ENCODE results near the gene RAB6A.

RAB6A gene

DNA sequence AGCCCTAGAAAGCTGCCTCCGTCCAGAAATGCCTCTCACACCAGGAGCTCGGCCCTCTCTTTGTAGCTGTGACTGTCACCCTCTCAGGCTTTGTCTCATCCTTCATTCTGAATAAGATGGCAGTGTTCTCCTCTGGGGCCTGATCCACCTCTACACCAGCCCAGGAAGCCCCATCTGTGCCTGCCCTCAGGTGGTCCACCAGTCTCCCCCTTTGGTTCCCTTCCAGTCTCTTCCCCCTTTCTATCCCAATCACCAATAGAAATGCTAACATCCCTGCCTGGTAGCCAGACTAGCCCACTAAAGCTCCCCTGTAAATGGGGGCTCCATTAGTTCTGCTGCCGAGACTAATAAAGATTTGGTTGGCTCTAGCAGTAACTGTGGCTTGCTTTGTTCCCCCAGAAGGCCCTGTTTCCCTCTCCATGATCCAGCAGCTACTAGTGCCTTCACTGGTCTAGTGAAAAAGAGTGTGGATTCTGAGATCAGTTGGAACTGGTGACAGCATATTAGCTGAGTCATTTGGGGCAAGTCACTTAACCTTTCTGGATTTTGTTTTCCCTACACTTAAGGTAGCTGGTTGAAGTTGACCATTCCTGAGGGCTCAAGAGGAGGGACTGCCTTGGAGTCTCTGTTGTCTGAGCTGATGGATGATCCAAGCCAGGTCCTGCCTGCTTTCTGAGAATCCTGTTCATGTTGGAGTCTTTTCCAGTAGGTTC, 98.3 kb downstream of the RAB6A start:
- in situ Hi-C loops (cut with MboI; ENCODE audit: low pct_unique_long_range_greater_than_20kb, low sequenced_read_pairs) = loop anchor here (25.0 kb wide), 1 partner anchor 250 kb away; no protein-coding TSS in a partner anchor
- no peak for DNase-seq

DNA sequence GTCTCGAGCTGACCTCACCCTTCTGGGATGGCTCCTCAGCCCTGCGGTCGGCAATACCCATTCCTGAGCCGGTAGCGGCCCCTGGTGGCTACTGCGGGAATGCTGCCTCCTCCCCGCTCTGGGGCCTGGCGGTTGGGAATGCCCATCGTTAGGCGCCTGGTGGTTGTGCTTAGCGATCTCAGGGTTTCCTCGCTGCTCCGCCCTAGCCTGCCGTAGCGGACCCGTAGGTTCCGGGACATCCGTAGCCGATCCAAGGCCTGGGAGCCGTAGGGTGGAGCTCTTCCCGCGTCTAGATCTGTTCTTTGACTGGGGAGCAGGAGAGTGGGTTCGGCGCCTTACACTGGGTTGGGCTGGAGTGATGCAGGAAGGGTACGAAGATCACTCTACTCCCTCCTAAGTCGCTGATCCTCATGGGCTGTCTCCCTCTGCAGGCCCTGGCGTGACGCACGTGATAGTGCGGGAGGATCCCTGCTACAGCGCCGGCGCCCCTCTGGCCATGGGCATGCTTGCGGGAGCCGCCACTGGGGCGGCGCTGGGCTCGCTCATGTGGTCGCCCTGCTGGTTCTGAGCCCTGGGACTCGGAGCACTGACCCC, 99.7 kb downstream of the RAB6A start:
- in situ Hi-C loops (cut with MboI; ENCODE audit: low pct_unique_long_range_greater_than_20kb, low sequenced_read_pairs) = loop anchor here (25.0 kb wide), 1 partner anchor 249 kb away; no protein-coding TSS in a partner anchor
- DNase-seq = peak; percentile 89

DNA sequence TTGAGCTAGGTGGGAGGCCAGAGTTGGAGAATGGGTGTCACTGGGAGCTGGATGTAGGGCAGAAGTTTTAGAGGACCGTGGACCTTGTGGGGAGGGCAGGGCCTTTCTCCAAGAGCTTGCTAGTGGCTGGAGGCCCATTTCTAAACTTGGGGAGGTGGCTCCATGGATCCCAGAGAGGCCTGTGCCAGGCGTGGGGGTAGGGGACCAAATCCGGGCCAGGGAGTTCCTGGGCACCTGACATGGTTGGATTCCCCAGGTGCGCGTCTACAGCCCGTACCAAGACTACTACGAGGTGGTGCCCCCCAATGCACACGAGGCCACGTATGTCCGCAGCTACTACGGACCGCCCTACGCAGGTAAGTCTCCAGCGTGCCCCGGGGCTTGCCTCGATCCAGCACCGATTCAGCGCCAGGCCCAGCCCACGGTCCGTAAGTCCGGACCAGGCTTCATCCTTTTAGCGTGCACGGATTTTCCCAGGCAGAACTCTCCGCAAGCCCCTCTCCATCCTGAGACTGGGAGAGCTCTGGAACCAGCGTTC, 100.3 kb downstream of the RAB6A start:
- DNase-seq = no peak
- in situ Hi-C loops (cut with MboI; ENCODE audit: low pct_unique_long_range_greater_than_20kb, low sequenced_read_pairs) = loop anchor here (25.0 kb wide), 1 partner anchor 248 kb away; no protein-coding TSS in a partner anchor

DNA sequence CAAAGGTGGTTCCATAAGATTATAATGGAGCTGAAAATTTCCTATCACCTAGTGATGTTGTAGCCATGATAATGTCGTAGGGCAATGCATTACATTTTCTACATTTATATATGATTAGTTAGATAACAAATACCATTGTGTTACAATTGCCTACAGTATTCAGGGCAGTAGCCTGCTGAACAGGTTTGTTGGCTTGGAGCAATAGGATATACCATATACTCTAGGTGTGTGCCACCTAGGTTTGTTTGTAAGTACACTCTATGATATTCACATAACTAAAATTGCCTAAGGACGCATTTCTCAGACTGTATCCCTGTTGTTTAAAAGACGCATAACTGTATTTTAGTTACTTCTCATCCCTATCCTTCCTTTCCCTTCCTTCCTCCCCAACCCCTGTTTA, 100.9 kb downstream of the RAB6A start:
- in situ Hi-C loops (cut with MboI; ENCODE audit: low pct_unique_long_range_greater_than_20kb, low sequenced_read_pairs) = loop anchor here (25.0 kb wide), 1 partner anchor 248 kb away; no protein-coding TSS in a partner anchor
- DNase-seq = no peak

DNA sequence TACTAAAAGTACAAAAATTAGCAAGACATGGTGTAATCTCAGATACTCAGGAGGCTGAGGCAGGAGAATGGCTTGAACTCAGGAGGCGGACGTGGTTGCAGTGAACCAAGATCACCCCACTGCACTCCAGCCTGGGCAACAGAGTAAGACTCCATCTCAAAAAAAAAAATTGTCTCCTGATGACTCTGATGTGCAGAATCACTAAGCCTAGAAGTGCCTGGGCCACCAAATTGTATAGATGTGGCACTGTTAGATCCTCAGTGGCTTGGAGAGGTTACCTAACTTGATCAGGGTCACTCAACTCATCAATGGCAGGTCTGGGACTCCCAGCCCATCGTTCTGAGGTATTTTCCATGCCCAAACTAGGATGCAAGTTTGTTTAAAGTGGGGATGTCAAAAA, 103.9 kb downstream of the RAB6A start:
- DNase-seq = no peak
- in situ Hi-C loops (cut with MboI; ENCODE audit: low pct_unique_long_range_greater_than_20kb, low sequenced_read_pairs) = loop anchor here (25.0 kb wide), 1 partner anchor 245 kb away; no protein-coding TSS in a partner anchor

DNA sequence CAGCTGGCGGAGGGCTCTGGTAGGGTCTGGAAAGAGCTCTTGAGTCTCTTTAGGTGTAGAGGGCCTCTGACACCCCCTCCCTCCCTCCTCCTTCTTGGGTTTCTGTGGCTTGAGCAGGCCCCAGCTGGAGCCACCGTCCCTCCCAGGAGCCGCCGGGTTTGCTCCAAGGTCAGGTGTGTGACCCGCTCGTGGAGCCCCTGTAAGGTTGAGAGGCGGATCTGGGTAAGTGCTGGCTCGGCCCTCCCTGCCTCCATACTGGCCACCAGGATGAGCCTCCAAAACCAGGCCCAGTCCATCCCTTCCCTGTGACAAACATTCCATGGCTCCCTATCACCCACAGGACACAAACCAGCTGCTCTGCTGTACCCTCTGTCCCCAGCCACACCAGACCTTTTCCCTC, 105.2 kb downstream of the RAB6A start:
- DNase-seq = no peak
- in situ Hi-C loops (cut with MboI; ENCODE audit: low pct_unique_long_range_greater_than_20kb, low sequenced_read_pairs) = loop anchor here (25.0 kb wide), 1 partner anchor 243 kb away; no protein-coding TSS in a partner anchor

DNA sequence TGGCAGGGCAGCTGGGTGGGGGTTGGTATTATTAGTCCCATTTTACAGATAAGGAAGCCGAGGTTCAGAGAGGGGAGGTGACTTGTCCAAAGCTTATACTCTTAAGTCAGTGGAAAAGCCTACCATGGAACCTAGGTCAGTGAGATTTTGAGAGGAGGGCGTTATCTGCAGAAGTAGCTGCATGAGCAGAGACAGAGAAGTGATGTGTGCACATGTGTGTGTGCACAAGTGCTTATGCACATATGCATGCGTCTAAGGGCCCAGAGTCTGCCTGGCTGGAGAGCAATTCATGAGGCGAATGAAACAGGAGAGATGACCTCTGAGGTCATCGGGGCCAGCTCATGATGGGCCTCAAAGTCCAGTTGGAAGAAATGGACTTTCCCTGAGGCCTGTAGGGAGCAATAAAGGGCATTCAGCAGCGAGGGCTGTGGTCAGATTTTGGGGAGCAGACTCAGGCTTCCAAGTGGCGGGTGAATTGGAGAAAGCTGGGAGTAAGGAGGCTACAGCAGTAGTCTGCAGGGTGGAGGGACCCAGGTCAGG, 106.3 kb downstream of the RAB6A start:
- DNase-seq = no peak
- in situ Hi-C loops (cut with MboI; ENCODE audit: low pct_unique_long_range_greater_than_20kb, low sequenced_read_pairs) = loop anchor here (25.0 kb wide), 1 partner anchor 242 kb away; no protein-coding TSS in a partner anchor

DNA sequence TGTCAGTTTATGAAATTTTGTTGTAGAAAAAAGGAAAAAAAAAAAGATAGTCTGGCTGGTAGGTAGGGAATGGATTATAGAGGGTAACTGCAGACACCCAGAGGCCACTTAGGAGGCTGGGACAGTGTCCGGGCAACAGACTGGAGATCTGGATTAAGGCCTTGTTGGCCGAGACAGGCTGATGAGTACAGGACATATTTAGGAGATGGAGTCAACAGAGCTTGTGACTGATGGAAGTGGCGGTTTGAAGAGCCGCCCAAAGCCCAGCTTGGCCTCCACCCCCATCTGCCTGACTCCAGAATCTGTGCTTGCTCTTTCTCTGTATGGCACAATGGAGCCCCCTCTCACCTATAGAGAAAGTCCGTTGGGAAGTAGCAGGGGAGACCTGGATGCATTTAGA, 106.9 kb downstream of the RAB6A start:
- no peak for DNase-seq
- in situ Hi-C loops (cut with MboI; ENCODE audit: low pct_unique_long_range_greater_than_20kb, low sequenced_read_pairs) = loop anchor here (25.0 kb wide), 1 partner anchor 242 kb away; no protein-coding TSS in a partner anchor

DNA sequence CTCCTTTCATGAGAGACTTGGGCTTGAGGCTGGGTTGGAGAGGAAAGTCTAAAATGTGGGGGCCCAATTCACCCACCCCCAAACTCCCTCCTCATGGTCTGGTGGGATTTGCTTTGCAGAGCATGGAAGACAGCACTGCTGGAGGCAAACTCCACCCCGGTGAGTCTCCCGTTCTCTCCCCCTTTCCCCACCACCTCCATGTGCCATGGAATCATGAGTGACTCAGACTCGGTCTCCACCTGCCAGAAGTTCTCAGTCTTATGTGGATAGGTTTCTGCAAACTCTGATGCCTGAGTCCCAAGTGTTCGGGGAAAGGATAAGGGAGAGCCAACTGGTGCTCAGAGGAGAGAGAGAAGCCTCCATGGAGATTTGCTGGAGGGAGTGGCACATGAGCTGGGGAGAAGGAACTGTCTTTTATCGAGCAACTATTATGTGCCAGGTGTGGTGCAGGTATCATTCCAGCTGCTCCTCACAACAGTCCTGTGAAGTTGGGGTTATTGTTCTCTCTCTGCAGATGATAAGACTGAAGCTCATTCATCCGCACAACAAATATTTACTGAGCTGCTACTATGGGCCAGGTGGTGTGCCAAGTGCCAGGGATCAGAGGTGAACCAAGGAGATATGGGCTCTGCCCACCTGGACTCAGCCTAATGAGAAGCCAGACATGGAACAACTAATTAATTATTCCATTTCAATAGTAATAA, 107.9 kb downstream of the RAB6A start:
- no peak for DNase-seq
- in situ Hi-C loops (cut with MboI; ENCODE audit: low pct_unique_long_range_greater_than_20kb, low sequenced_read_pairs) = loop anchor here (25.0 kb wide), 1 partner anchor 241 kb away; no protein-coding TSS in a partner anchor

DNA sequence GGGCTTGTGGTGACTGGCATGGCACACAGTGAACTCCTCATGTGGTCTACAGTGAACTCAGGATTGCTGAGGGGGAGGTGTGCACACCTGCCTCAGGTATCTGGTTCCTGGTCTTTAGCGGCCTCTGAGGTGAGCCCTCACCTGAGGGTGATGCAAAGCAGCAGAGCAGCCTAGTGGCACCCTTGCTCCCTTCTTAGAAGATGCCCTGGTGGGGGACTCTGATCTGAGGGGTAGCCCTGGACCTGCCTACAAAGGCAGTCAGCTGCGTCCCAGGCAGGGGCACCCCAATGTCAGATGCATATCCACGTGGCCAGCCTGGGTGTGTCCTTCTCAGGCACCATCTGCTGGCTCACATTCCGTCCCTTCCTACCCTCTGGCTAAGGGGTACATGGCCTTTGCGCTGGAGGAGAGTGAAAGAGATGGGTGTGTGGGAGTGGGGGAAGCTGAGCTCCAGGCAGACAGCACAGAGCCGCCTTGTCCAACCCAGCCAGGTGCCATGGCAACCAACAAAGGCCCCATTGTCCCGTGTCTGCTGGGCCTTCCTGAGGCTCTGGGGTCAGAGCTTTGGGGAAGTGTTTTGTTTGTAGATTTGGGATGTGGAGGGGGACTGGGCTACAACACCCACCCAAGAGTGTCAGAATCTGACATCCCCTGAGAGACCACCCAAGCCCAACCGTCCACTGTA, 108.7 kb downstream of the RAB6A start:
- in situ Hi-C loops (cut with MboI; ENCODE audit: low pct_unique_long_range_greater_than_20kb, low sequenced_read_pairs) = loop anchor here (25.0 kb wide), 1 partner anchor 240 kb away; no protein-coding TSS in a partner anchor
- no peak for DNase-seq

DNA sequence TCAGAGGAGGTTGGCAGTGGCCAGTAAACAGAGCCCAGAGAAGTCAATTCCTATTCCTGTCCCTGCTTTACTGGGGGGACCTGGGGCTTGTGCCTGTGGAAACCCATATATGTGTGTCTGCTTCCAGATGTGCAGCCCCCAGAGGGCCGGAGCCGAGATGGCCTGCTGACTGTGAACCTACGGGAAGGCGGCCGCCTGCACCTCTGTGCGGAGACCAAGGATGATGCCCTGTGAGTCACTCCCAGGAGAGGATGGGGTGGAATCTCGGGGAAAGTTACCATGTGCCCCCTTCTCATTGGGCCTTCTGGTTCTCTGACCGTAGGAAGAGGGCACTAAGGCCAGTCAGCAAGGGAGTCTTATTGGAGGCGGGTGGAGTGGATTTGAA, 109.2 kb downstream of the RAB6A start:
- in situ Hi-C loops (cut with MboI; ENCODE audit: low pct_unique_long_range_greater_than_20kb, low sequenced_read_pairs) = loop anchor here (25.0 kb wide), 1 partner anchor 239 kb away; no protein-coding TSS in a partner anchor
- no peak for DNase-seq

DNA sequence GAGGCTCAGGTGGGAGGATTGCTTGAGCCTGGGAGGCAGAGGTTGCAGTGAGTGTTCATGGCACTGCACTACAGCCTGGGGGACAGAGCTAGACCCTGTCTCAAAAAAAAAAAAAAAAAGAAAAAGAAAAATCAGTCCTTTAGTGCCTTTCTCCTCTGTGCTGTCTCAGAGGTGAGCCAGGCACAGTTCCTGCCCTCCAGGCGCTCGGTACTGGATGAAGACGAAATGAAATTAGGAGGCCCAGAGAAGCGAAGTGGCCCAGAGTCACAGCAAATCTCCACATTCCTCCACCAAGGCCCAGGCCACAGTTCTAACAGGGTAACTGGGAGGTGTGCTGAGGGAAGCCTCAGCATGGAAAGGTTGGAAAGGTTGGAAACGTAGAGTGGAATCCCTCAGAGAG, 109.6 kb downstream of the RAB6A start:
- in situ Hi-C loops (cut with MboI; ENCODE audit: low pct_unique_long_range_greater_than_20kb, low sequenced_read_pairs) = loop anchor here (25.0 kb wide), 1 partner anchor 239 kb away; no protein-coding TSS in a partner anchor
- DNase-seq = no peak

DNA sequence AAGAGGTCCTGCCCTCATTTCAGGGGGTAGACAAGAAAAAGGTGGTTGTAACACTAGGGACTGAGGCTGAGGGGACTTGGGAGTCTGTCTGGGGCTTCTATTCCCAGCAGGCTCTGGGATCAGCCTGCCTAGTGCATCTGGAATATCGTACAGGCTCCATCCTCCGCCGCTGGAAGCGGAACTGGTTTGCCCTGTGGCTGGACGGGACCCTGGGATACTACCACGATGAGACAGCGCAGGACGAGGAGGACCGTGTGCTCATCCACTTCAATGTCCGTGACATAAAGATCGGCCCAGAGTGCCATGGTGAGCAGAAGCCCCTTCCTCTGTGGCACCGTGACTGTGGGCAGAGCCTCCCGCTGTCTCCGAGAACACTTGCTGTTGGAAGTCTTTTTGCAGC, 110.5 kb downstream of the RAB6A start:
- no peak for DNase-seq
- in situ Hi-C loops (cut with MboI; ENCODE audit: low pct_unique_long_range_greater_than_20kb, low sequenced_read_pairs) = loop anchor here (25.0 kb wide), 1 partner anchor 238 kb away; no protein-coding TSS in a partner anchor

DNA sequence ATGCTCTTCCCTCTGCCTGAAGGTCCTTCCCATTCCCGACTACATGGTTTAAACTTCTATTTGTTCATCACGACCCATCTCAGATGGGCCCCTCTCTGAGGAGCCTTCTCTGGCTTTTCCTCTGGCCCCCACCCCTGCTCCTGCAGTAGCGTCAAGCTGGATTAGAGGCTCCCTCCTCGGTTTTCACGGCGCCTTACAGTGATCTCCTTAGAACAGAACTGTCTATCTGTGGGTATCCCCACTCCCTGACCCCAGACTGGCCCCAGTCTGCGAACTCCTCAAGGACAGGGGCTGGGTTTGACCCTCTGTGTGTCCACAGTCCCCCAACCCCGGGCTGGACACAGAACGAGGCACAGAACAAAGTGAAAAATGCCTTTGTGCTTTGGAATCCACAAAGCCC, 111.7 kb downstream of the RAB6A start:
- no peak for DNase-seq
- in situ Hi-C loops (cut with MboI; ENCODE audit: low pct_unique_long_range_greater_than_20kb, low sequenced_read_pairs) = no loop called here

DNA sequence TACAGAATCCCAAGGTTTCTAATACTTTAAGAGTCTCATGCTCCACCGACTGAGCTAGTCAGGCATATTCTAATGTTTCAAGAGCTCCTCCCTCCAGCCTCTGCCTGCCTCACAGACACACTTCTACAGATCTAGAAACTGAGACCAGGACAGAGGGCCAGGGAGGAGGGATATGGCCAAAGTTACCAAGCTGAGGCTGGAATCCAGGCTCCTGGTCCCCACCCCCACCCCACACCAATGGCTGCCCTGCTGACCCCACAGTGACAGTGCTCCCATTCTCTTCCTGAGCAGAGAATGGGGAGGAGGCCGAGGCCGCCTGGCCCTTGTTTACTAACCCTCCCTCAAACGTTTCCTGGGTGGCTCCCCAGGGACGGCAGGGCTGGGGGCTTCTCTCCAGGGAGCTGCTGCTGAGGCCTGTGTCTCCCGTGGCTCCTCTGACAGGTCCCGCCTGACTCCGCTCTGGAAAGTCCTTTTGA, 112.3 kb downstream of the RAB6A start:
- DNase-seq = no peak
- in situ Hi-C loops (cut with MboI; ENCODE audit: low pct_unique_long_range_greater_than_20kb, low sequenced_read_pairs) = no loop called here

DNA sequence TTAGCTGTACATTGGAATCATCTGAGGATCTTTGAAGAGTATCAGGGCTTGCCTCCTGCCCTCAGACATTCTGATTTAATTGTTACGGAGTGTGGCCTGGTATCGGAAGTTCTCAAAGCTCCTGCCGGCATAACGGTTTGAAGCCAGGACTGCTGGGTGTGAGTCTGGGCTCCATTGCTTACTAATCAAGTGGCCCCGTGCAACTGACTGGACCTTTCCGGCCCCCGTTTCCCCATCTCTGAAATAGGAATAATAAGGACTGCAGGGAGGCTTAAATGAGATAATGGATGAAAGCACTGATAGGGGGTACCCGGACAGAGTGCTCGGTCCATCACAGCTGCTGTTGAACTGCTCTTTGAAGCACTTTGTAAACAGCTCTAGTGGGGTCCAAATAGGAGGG, 112.8 kb downstream of the RAB6A start:
- no peak for DNase-seq
- in situ Hi-C loops (cut with MboI; ENCODE audit: low pct_unique_long_range_greater_than_20kb, low sequenced_read_pairs) = no loop called here

DNA sequence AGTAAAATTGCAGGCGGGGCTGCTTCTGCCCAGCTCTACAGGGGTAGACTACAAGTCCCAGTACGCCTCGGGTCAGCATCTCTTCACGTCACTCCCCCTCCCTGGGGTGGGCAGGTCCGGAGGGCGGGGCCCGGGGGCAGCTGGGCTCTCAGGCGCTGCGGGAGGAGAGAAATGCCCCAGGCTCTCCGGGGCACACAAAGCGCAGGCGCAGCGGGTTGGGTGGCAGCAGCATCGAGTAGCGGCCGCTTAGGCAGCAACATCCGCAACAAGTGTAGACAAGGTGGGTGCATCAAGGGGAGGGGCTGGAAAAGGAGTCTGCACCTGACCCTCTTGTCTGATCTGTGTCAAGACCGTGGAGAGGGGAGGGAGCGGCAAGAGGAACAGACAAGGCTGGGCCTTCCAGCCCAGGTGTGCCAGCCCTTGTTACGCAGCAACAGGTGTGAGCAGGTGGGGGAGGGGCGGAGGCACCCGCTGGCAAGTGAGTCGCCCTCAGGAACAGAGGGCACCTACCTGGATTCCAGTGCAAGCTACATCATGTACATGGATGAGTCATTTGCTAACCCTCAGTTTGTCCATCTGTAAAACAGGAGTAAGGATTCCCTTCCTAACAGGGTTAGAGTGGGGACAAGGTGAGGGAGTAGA, 113.3 kb downstream of the RAB6A start:
- in situ Hi-C loops (cut with MboI; ENCODE audit: low pct_unique_long_range_greater_than_20kb, low sequenced_read_pairs) = no loop called here
- DNase-seq = peak; percentile 82

All from KBM-7 (cell line).